Heart left ventricle (tissue), 16 donors: ENCODE measurements around the gene KRTAP5-8. TPM values are rescaled to one million over a fixed set of nuclear protein-coding genes. Genes with fewer than 3 reads are reported as not detected.

Experiments used
- ATAC-seq, 4 donors: fragments of 200-7000 bp; cut with Tn5 transposase; one replicate each; pipeline ENCODE4 v1.9.1; 2020 to 2022; ENCODE audit warnings: moderate library complexity in 4 of 4, mild to moderate bottlenecking in 3 of 4, moderate number of reproducible peaks in 1 of 4
- DNase-seq, 5 donors: peaks; one replicate each; pipeline ENCODE4 v3.0.0-alpha.2; 2020
- H3K27ac ChIP-seq, 12 donors: fragments of 200-600 bp; sonication (generic) in 4 of 12; one replicate each; pipeline versions ENCODE4 v1.5.0 to v1.8.0; 2016 to 2022; ENCODE audit warnings: mild to moderate bottlenecking in 2 of 12
- H3K27me3 ChIP-seq, 9 donors: fragments of 200-600 bp; sonication (generic) in 2 of 9; one replicate each; pipeline versions ENCODE4 v1.5.1 to v1.8.0; 2016 to 2022; ENCODE audit warnings: mild to moderate bottlenecking in 3 of 9
- H3K36me3 ChIP-seq, 9 donors: fragments of 200-600 bp; sonication (generic) in 2 of 9; one replicate each; pipeline versions ENCODE4 v1.5.0 to v1.8.0; 2018 to 2022; ENCODE audit warnings: mild to moderate bottlenecking in 2 of 9
- H3K4me1 ChIP-seq, 12 donors: fragments of 200-600 bp; sonication (generic) in 4 of 12; one replicate each; pipeline versions ENCODE4 v1.5.0 to v1.8.0; 2016 to 2022; ENCODE audit warnings: mild to moderate bottlenecking in 3 of 12
- H3K4me3 ChIP-seq, 12 donors: fragments of 200-600 bp; sonication (generic) in 4 of 12; one replicate each; pipeline versions ENCODE4 v1.5.0 to v1.8.0; 2017 to 2022; ENCODE audit warnings: mild to moderate bottlenecking in 9 of 12, moderate library complexity in 4 of 12
- H3K9me3 ChIP-seq, 12 donors: fragments of 200-600 bp; sonication (generic) in 4 of 12; one replicate each; pipeline versions ENCODE4 v1.5.0 to v1.8.0; 2016 to 2022; ENCODE audit warnings: mild to moderate bottlenecking in 1 of 12
- POLR2A ChIP-seq, 2 donors: fragments of 450-650 bp; IDR thresholded peaks; one replicate each; pipeline ENCODE4 v1.6.1; 2017; ENCODE audit warnings: antibody characterized with exemption in 2 of 2, mild to moderate bottlenecking in 2 of 2, moderate library complexity in 2 of 2
- WGBS, 4 donors: extraction: QIAGEN DNeasy Blood & Tissue Kit in 2 of 4; methylation state at CpG; one replicate each; pipeline versions ENCODE4 v1.1.5 to v1.1.7; 2013 to 2018; 5-methylcytosine and 5-hydroxymethylcytosine counted together
- intact Hi-C, 10 donors: fragments of 100-400 bp; cut with DNase I; formaldehyde crosslinking; loops; one replicate each; pipeline versions ENCODE4 v1.11.1 to v1.14.2; 2022
- polyA plus RNA-seq, 2 donors: library from polyadenylated mRNA; stranded (reverse); fragments of 200-250 nt; gene quantifications; one replicate each; pipeline ENCODE4 v1.2.3, GENCODE V29; 2013
- total RNA-seq, 9 donors: library from RNA; depleted of rRNA in 2 of 9; stranded (reverse); fragments of >200 nt in 2 of 9; fragmentation: NEBNext Ultra II Directional in 3 of 9; extraction: Animal tissue kit (Norgen Biotek cat#: 25700) in 3 of 9; gene quantifications; one replicate each; pipeline versions ENCODE4 v1.1.0 to v1.2.4, GENCODE V29; 2016 to 2023
- TF ChIP-seq, protein P1 (sequence below), 12 donors: fragments of 200-600 bp; sonication (generic) in 4 of 12; IDR thresholded peaks; one replicate each; pipeline versions ENCODE4 v1.5.0 to v1.8.0; 2018 to 2022; ENCODE audit warnings: antibody characterized with exemption in 12 of 12, mild to moderate bottlenecking in 5 of 12
- donor health status: ischemic (EF 13 %, LVEDD 7.1; RV severe dilation, severe dysfunction).
- donor health status: healthy with polysubstance abuse.
- donor health status: DM: no; HTN: yes; CAD: no.
- donor health status: DM: no; HTN: no; CAD: no.
- donor health status: ischemic (EF 25% LVEDD 6.9; RV normal size, moderate dysfunction).
- donor health status: ischemic (EF 25% LVEDD 5.7; RV mildly dilated, moderate dysfunction).
- donor health status: healthy.
- donor health status: DM: yes; HTN: yes; CAD: no.
- donor health status: ischemic (EF 35%, LVEDD 5.7; RV mildly dilated, moderate dysfunction).
- donor health status: nonischemic (EF 11% LVEDD 7.7; RV severe dilation, severe dysfunction).
- donor health status: DM: yes; HTN: yes; CAD: no.
- donor health status: PGD.
- donor health status: ischemic (EF 29% LVEDD 5.4; RV normal size, mild dysfunction).
- donor health status: nonischemic (EF 23%, LVEDD 6.1; RV moderate dilation, normal function).

The KRTAP5-8 gene
- total and polyA plus RNA-seq, 11 donors = 0.19 TPM; not detected in 10

DNA sequence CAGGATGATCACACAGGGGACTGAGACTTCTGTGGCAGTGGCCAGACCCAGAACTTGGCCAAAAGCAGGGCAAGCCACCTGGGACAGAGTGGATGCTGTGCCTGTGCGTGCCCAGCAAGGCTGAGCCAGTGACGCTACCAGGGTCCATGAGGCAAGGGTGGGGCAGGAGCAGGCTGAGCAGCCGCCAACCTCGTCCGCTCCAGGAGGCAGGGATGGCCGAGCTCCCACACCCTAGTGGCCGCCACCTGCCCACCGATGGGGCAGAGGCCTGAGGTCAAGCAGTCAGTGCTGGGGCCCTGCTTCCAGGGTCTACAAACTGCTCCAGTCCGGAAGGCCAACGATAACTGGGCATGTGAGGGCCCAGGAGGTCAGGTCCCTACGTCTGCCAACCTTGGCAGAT lies 17.7 kb downstream of the KRTAP5-8 start:
- no peaks in the 10 kb centered on the region for H3K27me3 ChIP-seq
- intact Hi-C loops = no loop called here
- ATAC-seq = no peak
- peaks cover 0 to 6% (median 0%) of the 10 kb centered on the region in 12 donors for H3K9me3 ChIP-seq
- TF ChIP-seq, protein P1, sequence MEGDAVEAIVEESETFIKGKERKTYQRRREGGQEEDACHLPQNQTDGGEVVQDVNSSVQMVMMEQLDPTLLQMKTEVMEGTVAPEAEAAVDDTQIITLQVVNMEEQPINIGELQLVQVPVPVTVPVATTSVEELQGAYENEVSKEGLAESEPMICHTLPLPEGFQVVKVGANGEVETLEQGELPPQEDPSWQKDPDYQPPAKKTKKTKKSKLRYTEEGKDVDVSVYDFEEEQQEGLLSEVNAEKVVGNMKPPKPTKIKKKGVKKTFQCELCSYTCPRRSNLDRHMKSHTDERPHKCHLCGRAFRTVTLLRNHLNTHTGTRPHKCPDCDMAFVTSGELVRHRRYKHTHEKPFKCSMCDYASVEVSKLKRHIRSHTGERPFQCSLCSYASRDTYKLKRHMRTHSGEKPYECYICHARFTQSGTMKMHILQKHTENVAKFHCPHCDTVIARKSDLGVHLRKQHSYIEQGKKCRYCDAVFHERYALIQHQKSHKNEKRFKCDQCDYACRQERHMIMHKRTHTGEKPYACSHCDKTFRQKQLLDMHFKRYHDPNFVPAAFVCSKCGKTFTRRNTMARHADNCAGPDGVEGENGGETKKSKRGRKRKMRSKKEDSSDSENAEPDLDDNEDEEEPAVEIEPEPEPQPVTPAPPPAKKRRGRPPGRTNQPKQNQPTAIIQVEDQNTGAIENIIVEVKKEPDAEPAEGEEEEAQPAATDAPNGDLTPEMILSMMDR (IDR thresholded peaks at IDR 0.05) = no peak
- no peak for TF ChIP-seq POLR2A (IDR thresholded peaks at IDR 0.05)
- H3K4me3 ChIP-seq = no peak overlapping the region
- H3K27ac ChIP-seq = no peak overlapping the region
- no peaks in the 10 kb centered on the region for H3K36me3 ChIP-seq
- DNase-seq = no peak
- no peaks in the 10 kb centered on the region for H3K4me1 ChIP-seq
- 84 to 95% (median 94%) methylated on average over 4 to 11 of the region's 11 CpGs for WGBS, 4 donors

DNA sequence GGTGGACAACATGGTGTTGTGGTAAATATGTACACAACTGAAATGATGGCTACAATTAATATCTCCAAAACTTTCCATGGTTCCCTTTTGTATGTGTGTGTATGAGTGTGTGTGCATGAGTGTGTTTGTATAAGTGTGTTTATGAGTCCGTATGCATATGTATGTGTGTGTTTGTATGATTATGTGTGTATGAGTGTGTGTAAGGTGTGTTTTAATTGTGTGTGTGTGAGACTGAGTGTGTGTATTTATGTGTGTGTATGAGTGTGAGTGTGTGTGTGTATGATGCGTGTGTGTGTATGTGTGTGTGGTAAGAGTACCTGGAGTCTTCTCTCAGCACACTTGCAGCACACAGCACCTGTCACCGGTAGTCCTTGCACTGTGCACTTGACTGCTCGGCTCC lies 18.2 kb downstream of the KRTAP5-8 start:
- Histone ChIP-seq H3K27me3 (no peaks in the 10 kb centered on the region), H3K27ac (no peak overlapping the region), H3K4me1 (no peaks in the 10 kb centered on the region), H3K9me3 (peaks cover 0 to 6% (median 0%) of the 10 kb centered on the region in 12 donors), H3K4me3 (no peak overlapping the region), H3K36me3 (no peaks in the 10 kb centered on the region)
- ATAC-seq = no peak
- 83 to 93% (median 87%) methylated on average over 4 of the region's 4 CpGs for WGBS, 4 donors
- TF ChIP-seq, protein P1 (IDR thresholded peaks at IDR 0.05) = no peak
- TF ChIP-seq POLR2A (IDR thresholded peaks at IDR 0.05) = no peak
- no peak for DNase-seq
- intact Hi-C loops = no loop called here

DNA sequence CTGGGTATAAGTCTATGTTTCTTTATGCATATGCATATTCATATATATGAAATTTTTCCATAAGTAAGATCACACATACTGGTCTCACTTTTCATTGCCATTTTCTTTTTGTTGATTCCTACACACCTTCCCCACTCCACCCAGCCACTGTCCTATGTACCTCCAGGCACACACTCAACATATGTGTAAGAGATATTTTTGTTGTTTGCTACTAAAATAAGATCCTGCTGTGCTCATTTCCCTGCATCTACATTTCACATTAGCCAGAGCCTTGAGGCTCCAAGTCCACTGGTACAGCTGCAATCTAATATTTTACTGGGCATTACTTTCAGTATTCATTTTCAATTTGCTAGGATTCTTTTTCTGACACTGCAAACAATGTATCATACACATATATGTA lies 19.4 kb downstream of the KRTAP5-8 start:
- ATAC-seq (no peak), DNase-seq (no peak)
- intact Hi-C loops = no loop called here
- H3K36me3 ChIP-seq = no peaks in the 10 kb centered on the region
- H3K4me3 ChIP-seq = no peak overlapping the region
- H3K9me3 ChIP-seq = peaks cover 0 to 6% (median 0%) of the 10 kb centered on the region in 12 donors
- TF ChIP-seq, protein P1 (IDR thresholded peaks at IDR 0.05) = no peak
- no peak for TF ChIP-seq POLR2A (IDR thresholded peaks at IDR 0.05)
- no peak overlapping the region for H3K27ac ChIP-seq
- H3K4me1 ChIP-seq = no peaks in the 10 kb centered on the region
- peaks cover 0 to 6% (median 0%) of the 10 kb centered on the region in 9 donors for H3K27me3 ChIP-seq

DNA sequence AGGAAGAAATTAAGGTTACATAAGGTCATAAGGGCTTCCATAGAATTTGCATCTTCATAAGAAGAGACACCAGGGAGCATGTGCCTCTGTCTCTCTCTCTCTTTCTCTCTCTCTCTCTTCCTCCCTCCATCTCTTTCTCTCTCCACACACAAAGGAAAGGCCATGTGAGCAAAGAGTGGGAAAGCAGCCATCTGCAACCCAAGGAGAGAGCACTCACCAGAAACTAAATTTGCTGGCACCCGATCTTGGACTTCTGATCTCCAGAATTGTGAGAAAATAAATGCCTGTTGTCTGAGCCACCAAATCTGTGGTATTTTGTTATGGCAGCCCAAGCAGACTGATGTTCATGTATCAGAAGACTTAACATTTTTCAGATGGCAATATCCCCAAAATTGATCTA lies 21.2 kb downstream of the KRTAP5-8 start:
- ATAC-seq = no peak
- no peak for TF ChIP-seq POLR2A (IDR thresholded peaks at IDR 0.05)
- TF ChIP-seq, protein P1 (IDR thresholded peaks at IDR 0.05) = no peak
- no peak overlapping the region for H3K4me3 ChIP-seq
- peaks cover 0 to 19% (median 5%) of the 10 kb centered on the region in 9 donors for H3K27me3 ChIP-seq
- no peaks in the 10 kb centered on the region for H3K36me3 ChIP-seq
- DNase-seq = no peak
- no peaks in the 10 kb centered on the region for H3K4me1 ChIP-seq
- H3K9me3 ChIP-seq = peaks cover 0 to 6% (median 0%) of the 10 kb centered on the region in 12 donors
- WGBS, 4 donors = 84 to 96% (median 89%) methylated on average over 1 of the region's 1 CpG
- intact Hi-C loops = no loop called here
- H3K27ac ChIP-seq = no peak overlapping the region
